ENCODE data around the gene PRKN. TPM values are rescaled to one million over a fixed set of nuclear protein-coding genes. Genes with fewer than 3 reads are reported as not detected.

PRKN gene
- total and polyA plus RNA-seq, 2 donors (not counting 3 experiments of a cell fraction or from before 2014, with no cell fraction given) = 0.06 TPM; not detected in 1

DNA sequence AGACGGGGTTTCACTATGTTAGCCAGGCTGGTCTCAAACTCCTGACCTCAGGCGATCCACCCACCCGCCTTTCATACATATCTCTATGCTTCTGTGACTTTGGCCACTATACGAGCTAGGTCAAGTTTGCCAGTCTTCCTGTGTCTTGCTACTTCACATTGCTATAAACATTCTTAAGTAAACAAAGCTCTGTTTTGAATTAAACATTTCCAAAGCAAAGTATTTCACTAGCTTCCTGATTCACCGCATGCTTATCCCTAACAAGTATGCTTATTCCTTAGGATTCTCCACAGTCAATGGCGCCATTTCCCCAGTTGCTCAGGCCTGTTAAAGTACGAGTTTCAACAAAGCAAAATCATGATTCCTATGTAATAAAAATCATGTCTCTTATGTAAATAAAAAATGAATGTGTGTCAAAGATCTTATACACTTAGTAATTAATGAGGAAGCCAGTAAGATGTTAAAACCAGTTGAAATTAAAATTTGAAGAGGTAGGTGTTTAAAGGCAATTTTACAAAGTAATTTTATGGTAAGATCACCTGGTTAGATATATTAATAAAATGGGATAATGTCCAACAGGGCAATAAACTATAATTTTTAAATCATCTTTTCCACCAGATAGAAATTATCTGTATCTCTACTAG is 88.5 kb downstream of the PRKN start:
- no peaks in the 10 kb centered on the region for H3K9me1 ChIP-seq (replicated peaks; ENCODE audit: control insufficient read depth, extremely low read depth, insufficient read depth, low read length)
- no peaks in the 10 kb centered on the region for H4K20me1 ChIP-seq (replicated peaks; ENCODE audit: control insufficient read depth, extremely low read depth, insufficient read depth, low read length)
- H3K79me2 ChIP-seq (ENCODE audit: control insufficient read depth, insufficient read depth, low read length) = no peaks in the 10 kb centered on the region
- POLR2A ChIA-PET = no interaction called here
- H3K4me3 ChIP-seq (replicated peaks in 1 of 3; ENCODE audit: insufficient read depth in 1 of 3, low read depth in 1 of 3, low read length in 3 of 3) = no peak overlapping the region
- no peak overlapping the region for H3K9ac ChIP-seq (replicated peaks; ENCODE audit: extremely low read depth, insufficient read depth, low read length)
- no peak overlapping the region for H3K4me2 ChIP-seq (ENCODE audit: insufficient read depth, low read length)
- no TSS peak for BruUV-seq (replicated peaks)
- H2AFZ ChIP-seq (ENCODE audit: low read depth, low read length) = no peak overlapping the region
- H3K36me3 ChIP-seq (ENCODE audit: control insufficient read depth in 2 of 2, extremely low read depth in 1 of 2, insufficient read depth in 2 of 2, low read length in 2 of 2) = no peaks in the 10 kb centered on the region
- intact Hi-C loops (cut with micrococcal nuclease) = no loop called here
- CTCF ChIA-PET = no interaction called here
- no peak overlapping the region for H3K27ac ChIP-seq (ENCODE audit: insufficient read depth, low read depth, low read length)
- dilution Hi-C loops (cut with MboI; ENCODE audit: extremely low pct_ligation_motif_present, low sequenced_read_pairs) = no loop called here
- H3K9me3 ChIP-seq (replicated peaks; ENCODE audit: control insufficient read depth, insufficient read depth, low read length) = no peaks in the 10 kb centered on the region
- no peaks in the 10 kb centered on the region for H3K4me1 ChIP-seq (ENCODE audit: control insufficient read depth, extremely low read depth, insufficient read depth, low read length)
- FAIRE-seq (no peak), DNase-seq (ENCODE audit: low read depth, low spot score) (no peak)
- TF ChIP-seq, protein P1, sequence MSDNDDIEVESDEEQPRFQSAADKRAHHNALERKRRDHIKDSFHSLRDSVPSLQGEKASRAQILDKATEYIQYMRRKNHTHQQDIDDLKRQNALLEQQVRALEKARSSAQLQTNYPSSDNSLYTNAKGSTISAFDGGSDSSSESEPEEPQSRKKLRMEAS (IDR thresholded peaks at IDR 0.05; ENCODE audit: insufficient read depth, insufficient read length) = no peak
- TF ChIP-seq, protein P2, sequence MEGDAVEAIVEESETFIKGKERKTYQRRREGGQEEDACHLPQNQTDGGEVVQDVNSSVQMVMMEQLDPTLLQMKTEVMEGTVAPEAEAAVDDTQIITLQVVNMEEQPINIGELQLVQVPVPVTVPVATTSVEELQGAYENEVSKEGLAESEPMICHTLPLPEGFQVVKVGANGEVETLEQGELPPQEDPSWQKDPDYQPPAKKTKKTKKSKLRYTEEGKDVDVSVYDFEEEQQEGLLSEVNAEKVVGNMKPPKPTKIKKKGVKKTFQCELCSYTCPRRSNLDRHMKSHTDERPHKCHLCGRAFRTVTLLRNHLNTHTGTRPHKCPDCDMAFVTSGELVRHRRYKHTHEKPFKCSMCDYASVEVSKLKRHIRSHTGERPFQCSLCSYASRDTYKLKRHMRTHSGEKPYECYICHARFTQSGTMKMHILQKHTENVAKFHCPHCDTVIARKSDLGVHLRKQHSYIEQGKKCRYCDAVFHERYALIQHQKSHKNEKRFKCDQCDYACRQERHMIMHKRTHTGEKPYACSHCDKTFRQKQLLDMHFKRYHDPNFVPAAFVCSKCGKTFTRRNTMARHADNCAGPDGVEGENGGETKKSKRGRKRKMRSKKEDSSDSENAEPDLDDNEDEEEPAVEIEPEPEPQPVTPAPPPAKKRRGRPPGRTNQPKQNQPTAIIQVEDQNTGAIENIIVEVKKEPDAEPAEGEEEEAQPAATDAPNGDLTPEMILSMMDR (IDR thresholded peaks at IDR 0.05; ENCODE audit: extremely low read depth in 1 of 2, insufficient read depth in 1 of 2, low read depth in 1 of 2, low read length in 2 of 2) = no peak
- TF ChIP-seq POLR2A (IDR thresholded peaks at IDR 0.05; ENCODE audit: low read depth, low read length) = no peak
- no peak for TF ChIP-seq EZH2 (IDR thresholded peaks at IDR 0.05; ENCODE audit: borderline replicate concordance, low read depth, low read length, severe bottlenecking)
- TF ChIP-seq GATA2 (IDR thresholded peaks at IDR 0.05; ENCODE audit: insufficient read depth, insufficient read length, low read depth, low read length) = no peak
- TF ChIP-seq FOS (IDR thresholded peaks at IDR 0.05; ENCODE audit: borderline replicate concordance, insufficient read depth, low read length) = no peak
- no peak for TF ChIP-seq POLR2AphosphoS5 (IDR thresholded peaks at IDR 0.05; ENCODE audit: insufficient read depth, low read depth, low read length)
- TF ChIP-seq JUN (IDR thresholded peaks at IDR 0.05; ENCODE audit: borderline replicate concordance, insufficient read depth, insufficient read length, low read depth) = no peak
- TF ChIP-seq MYC (IDR thresholded peaks at IDR 0.05; ENCODE audit: low read depth, low read length) = no peak
- no peaks in the 10 kb centered on the region for H3K27me3 ChIP-seq (ENCODE audit: control insufficient read depth in 2 of 2, insufficient read depth in 2 of 2, low read length in 2 of 2)

Data from endothelial cell of umbilical vein (primary cell).